ENCODE data around the gene ESRRA. TPM values are rescaled to one million over a fixed set of nuclear protein-coding genes. Genes with fewer than 3 reads are reported as not detected.

The ESRRA gene
- total and polyA plus RNA-seq, 2 of the 8 experiments (the other 6 are each of a cell fraction or from before 2014, with no cell fraction given): 18.2 to 37.0 TPM

- H2AK5ac ChIP-seq (ENCODE audit: low read depth, low read length): 0 out of 2 replicates have a peak within 1 kb of the TSS, but pooled peaks have one; percentile 71
- H4K5ac ChIP-seq (ENCODE audit: insufficient read length, low read depth, low read length): peak within 1 kb of the TSS; percentile 99
- H3K56ac ChIP-seq (replicated peaks; ENCODE audit: insufficient read length, low read depth, low read length): peak within 1 kb of the TSS; percentile 91
- H2BK5ac ChIP-seq (ENCODE audit: low read depth, low read length): peak within 1 kb of the TSS; percentile 84
- H3K14ac ChIP-seq (ENCODE audit: insufficient read length): no peak within 1 kb of the TSS
- H3K27me3 ChIP-seq (replicated peaks in 1 of 4; ENCODE audit: control insufficient read depth in 3 of 4, extremely low read depth in 1 of 4, insufficient read depth in 3 of 4, low read length in 3 of 4): no peaks in the 10 kb centered on the region
- peak; percentile 87 for FAIRE-seq
- no peak within 1 kb of the TSS for H3K23ac ChIP-seq (ENCODE audit: insufficient read length)
- peak within 1 kb of the TSS; percentile 70 to 85 (median 79) for H3K9ac ChIP-seq (replicated peaks in 1 of 4; ENCODE audit: extremely low read depth in 1 of 4, low read depth in 3 of 4, low read length in 3 of 4)
- H3K79me2 ChIP-seq (ENCODE audit: control insufficient read depth in 1 of 2, insufficient read depth in 2 of 2, low read length in 2 of 2): peaks cover 0 to 18% of the 10 kb centered on the region in 2 experiments; a peak in 1 of 4 replicates
- peaks cover 0 to 8% (median 3%) of the 10 kb centered on the region in 4 experiments; a peak in 6 of 7 replicates for H3K4me1 ChIP-seq (replicated peaks in 1 of 4; ENCODE audit: control insufficient read depth in 3 of 4, insufficient read depth in 4 of 4, low read length in 3 of 4)
- H3K4me2 ChIP-seq (ENCODE audit: insufficient read depth in 1 of 2, low read depth in 2 of 2, low read length in 2 of 2): peak within 1 kb of the TSS; percentile 60 to 75
- POLR2A ChIA-PET (ENCODE audit: partially characterized antibody): interaction anchor here (0.6 to 6.6 kb wide), 28 partner anchors 9 to 249 kb away, joined by 3 to 61 read pairs (median 6); partner anchors contain the start of genes CCDC88B, ESRRA, FERMT3 and NUDT22
- peaks cover 2 to 26% (median 15%) of the 10 kb centered on the region in 4 experiments; a peak in 7 of 8 replicates for H3K36me3 ChIP-seq (ENCODE audit: control insufficient read depth in 2 of 4, insufficient read depth in 4 of 4, low read length in 3 of 4)
- H2BK120ac ChIP-seq (replicated peaks; ENCODE audit: low read depth, low read length): peak within 1 kb of the TSS; percentile 94
- 0 out of 2 replicates have a peak within 1 kb of the TSS, but pooled peaks have one; percentile 40 for H2AFZ ChIP-seq (ENCODE audit: low read length)
- no peak within 1 kb of the TSS for H2BK20ac ChIP-seq (ENCODE audit: low read length)
- peaks cover 7% of the 10 kb centered on the region; the same call in 1 of the 2 replicates for H3K79me1 ChIP-seq (ENCODE audit: low read depth, low read length)
- H3K4ac ChIP-seq (replicated peaks; ENCODE audit: insufficient read length, low read depth, low read length): peak within 1 kb of the TSS; percentile 97
- H2BK15ac ChIP-seq (ENCODE audit: low read length): no peak within 1 kb of the TSS
- no peaks in the 10 kb centered on the region for H3K9me3 ChIP-seq (ENCODE audit: insufficient read depth in 2 of 2, low read depth in 1 of 2, low read length in 1 of 2)
- peaks cover 5% of the 10 kb centered on the region; the same call in 1 of the 2 replicates for H3K23me2 ChIP-seq (ENCODE audit: low read depth, low read length)
- peaks cover 0 to 3% of the 10 kb centered on the region in 2 experiments for H4K20me1 ChIP-seq (replicated peaks in 1 of 2; ENCODE audit: control insufficient read depth in 1 of 2, insufficient read depth in 2 of 2, low read length in 2 of 2)
- DNase-seq (ENCODE audit: low read depth in 1 of 2, low spot score in 2 of 2): peak; percentile 89 to 97
- CTCF ChIA-PET (ENCODE audit: partially characterized antibody): interaction anchor here (0.7 to 20.8 kb wide), 16 partner anchors 11 to 372 kb away, joined by 3 to 614 read pairs (median 4); partner anchors contain the start of genes BAD, CATSPERZ, CCDC88B and NUDT22
- peak within 1 kb of the TSS; percentile 97 for H4K8ac ChIP-seq (ENCODE audit: extremely low read depth, insufficient read depth, low read length)
- peak within 1 kb of the TSS; percentile 91 for H3K27ac ChIP-seq (ENCODE audit: low read depth, low read length)
- H3K4me3 ChIP-seq (ENCODE audit: extremely low read depth in 1 of 4, insufficient read depth in 2 of 4, low read depth in 3 of 4, low read length in 4 of 4): peak within 1 kb of the TSS; percentile 73 to 80 (median 77)
- H2BK12ac ChIP-seq (ENCODE audit: low read depth, low read length): 0 out of 2 replicates have a peak within 1 kb of the TSS, but pooled peaks have one; percentile 27
- peak within 1 kb of the TSS; percentile 71 for H3K18ac ChIP-seq (ENCODE audit: extremely low read depth, low read length)
- peak within 1 kb of the TSS; percentile 96 for H4K91ac ChIP-seq (replicated peaks; ENCODE audit: insufficient read length, low read length)
- WGBS, 2 experiments (ENCODE audit: extremely low coverage in 1 of 2, insufficient coverage in 1 of 2, insufficient read length in 1 of 2, insufficient replicate concordance in 2 of 2, low coverage in 1 of 2, low lambda C conversion rate in 2 of 2, missing lambda C conversion rate in 1 of 2): 1% methylated on average over 37 of the region's 43 CpGs; no CpG with 5 or more reads in 1 of the 2 experiments
- TF ChIP-seq GABPA (IDR thresholded peaks at IDR 0.05; ENCODE audit: borderline replicate concordance, insufficient read depth, low read length) (peak; percentile 95), NANOG (IDR thresholded peaks at IDR 0.05; ENCODE audit: insufficient read depth, low read depth, low read length, poor library complexity, severe bottlenecking) (no peak), POLR2AphosphoS5 (IDR thresholded peaks at IDR 0.05; ENCODE audit: low read depth, low read length) (peak; percentile 61), CTCF (IDR thresholded peaks at IDR 0.05; ENCODE audit: control extremely low read depth in 1 of 3, insufficient read depth in 1 of 3, low read depth in 1 of 3, low read length in 3 of 3) (no peak), CHD1 (IDR thresholded peaks at IDR 0.05; ENCODE audit: low read depth, low read length) (no peak), EGR1 (IDR thresholded peaks at IDR 0.05; ENCODE audit: borderline replicate concordance, low read depth, low read length) (no peak; the same call in 1 of the 2 replicates), CEBPB (IDR thresholded peaks at IDR 0.05; ENCODE audit: low read depth, low read length) (no peak), SUZ12 (IDR thresholded peaks at IDR 0.05; ENCODE audit: low read length) (no peak), CBX8 (IDR thresholded peaks at IDR 0.05; ENCODE audit: borderline replicate concordance, low read depth, low read length) (no peak)
Observed at GRCh38 chr11:64317325-64317960, 12.1 kb downstream of the ESRRA start, which contains the start of gene TRMT112. Gene TRMT112 (minus strand): TSS chr11:64317559. CDS start chr11:64317526, 33 bp downstream.
